Gastrocnemius medialis (tissue), 4 donors: ENCODE results near the gene PFKM. TPM values are rescaled to one million over a fixed set of nuclear protein-coding genes. Genes with fewer than 3 reads are reported as not detected.
A peak's percentile ranks its signal among the peaks of the same experiment; 100 is the strongest.

Source experiments
- ATAC-seq, 2 donors: fragments of 150-250 bp; one replicate each; pipeline ENCODE4 v1.9.1; 2016
- DNase-seq, 2 donors: peaks; one replicate each; pipeline ENCODE4 v3.0.0-alpha.2; 2019
- H3K27ac ChIP-seq, 4 donors: fragments of 200-600 bp; sonication (generic); 1 replicate in 1 of 4; 2 replicates in 3 of 4; pipeline ENCODE4 v1.5.1; 2016 to 2018; ENCODE audit warnings: mild to moderate bottlenecking in 2 of 4, moderate library complexity in 1 of 4
- H3K27me3 ChIP-seq, 3 donors: fragments of 200-600 bp; sonication (generic) in 2 of 3; 1 replicate in 1 of 3; 2 replicates in 2 of 3; pipeline versions ENCODE4 v1.5.1 to v1.6.0; 2016 to 2019; ENCODE audit warnings: mild to moderate bottlenecking in 1 of 3, moderate library complexity in 1 of 3
- H3K36me3 ChIP-seq, 2 donors: fragments of 200-600 bp; sonication (generic) in 1 of 2; one replicate each; pipeline ENCODE4 v1.5.1; 2017 to 2018
- H3K4me1 ChIP-seq, 2 donors: fragments of 200-600 bp; sonication (generic) in 1 of 2; one replicate each; pipeline ENCODE4 v1.5.1; 2016 to 2017; ENCODE audit warnings: mild to moderate bottlenecking in 2 of 2
- H3K4me3 ChIP-seq, 4 donors: fragments of 200-600 bp; sonication (generic) in 3 of 4; 1 replicate in 1 of 4; 2 replicates in 3 of 4; pipeline ENCODE4 v1.5.1; 2016 to 2019; ENCODE audit warnings: mild to moderate bottlenecking in 2 of 4
- H3K9me3 ChIP-seq, 3 donors: fragments of 200-600 bp; sonication (generic) in 2 of 3; 1 replicate in 1 of 3; 2 replicates in 2 of 3; pipeline ENCODE4 v1.5.1; 2016 to 2019
- CTCF ChIP-seq, 5 experiments: fragments of 450-650 bp in 3 of 5; fragments of 200-600 bp in 2 of 5; sonication (generic) in 2 of 5; IDR thresholded peaks in 4 of 5; conservative IDR thresholded peaks in 1 of 5; 1 replicate in 4 of 5; 2 replicates in 1 of 5; pipeline ENCODE4 v1.5.1; 2016 to 2019; ENCODE audit warnings: antibody characterized with exemption in 5 of 5, mild to moderate bottlenecking in 3 of 5, moderate library complexity in 3 of 5
- POLR2A ChIP-seq, 2 donors: fragments of 450-650 bp; IDR thresholded peaks; one replicate each; pipeline ENCODE4 v1.6.1; 2017; ENCODE audit warnings: antibody characterized with exemption in 2 of 2, mild to moderate bottlenecking in 2 of 2, moderate library complexity in 2 of 2
- in situ Hi-C, 4 donors: fragments of 200-750 bp; cut with MboI; loops; one replicate each; pipeline versions ENCODE4 v1.15.0 to v1.8.0; 2017; ENCODE audit warnings: low sequenced_read_pairs in 4 of 4
- intact Hi-C: fragments of 100-400 bp; cut with DNase I; formaldehyde crosslinking; loops from one replicate; pipeline ENCODE4 v1.15.1; 2023; ENCODE audit warnings: low total_unique reads
- total RNA-seq, 4 donors: library from RNA; depleted of rRNA; stranded (reverse); fragments of >200 nt; gene quantifications; one replicate each; pipeline versions ENCODE4 v1.1.0 to v1.2.3, GENCODE V29; 2016

The PFKM gene
- total RNA-seq, 4 donors from 2014 or later, result 341 to 1,022 (median 763) TPM

DNA sequence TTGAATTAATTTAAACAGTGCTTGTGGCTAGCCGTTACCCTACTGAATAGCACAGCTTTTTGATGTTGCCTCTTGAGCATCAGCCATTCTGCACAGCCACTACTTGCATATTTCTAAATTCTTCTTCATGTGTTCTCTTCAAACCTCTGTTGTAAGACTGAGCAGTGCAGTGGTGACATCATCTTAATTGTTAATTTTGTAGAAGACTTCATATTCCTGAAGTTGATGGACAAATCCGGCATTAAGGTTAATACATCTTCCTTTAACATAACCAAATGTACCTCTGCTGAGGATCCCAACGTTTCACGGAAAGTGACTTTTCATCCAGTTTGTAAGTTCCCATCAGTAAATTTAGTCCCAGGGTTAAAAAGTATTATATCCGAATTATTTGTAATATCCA lies 38.9 kb upstream of the PFKM start:
- H3K4me3 ChIP-seq, result no peak overlapping the region
- H3K9me3 ChIP-seq, result no peaks in the 10 kb centered on the region
- H3K36me3 ChIP-seq, result peaks cover 4 to 32% of the 10 kb centered on the region in 2 donors
- ATAC-seq (no peak), DNase-seq (no peak)
- in situ Hi-C loops, result loop anchor here in 3 of 4 donors (5.0 to 10.0 kb wide), 3 partner anchors 85 to 95 kb away; no protein-coding TSS in a partner anchor
- TF ChIP-seq CTCF (IDR thresholded peaks at IDR 0.05 in 4 of 5, conservative IDR thresholded peaks at IDR 0.05 in 1 of 5), result no peak
- TF ChIP-seq POLR2A (IDR thresholded peaks at IDR 0.05), result no peak
- H3K27ac ChIP-seq, result no peak overlapping the region
- H3K27me3 ChIP-seq, result no peaks in the 10 kb centered on the region
- peaks cover 4 to 5% of the 10 kb centered on the region in 2 donors for H3K4me1 ChIP-seq
- intact Hi-C loops, result loop anchor here (5.0 kb wide), 1 partner anchor 107 kb away; no protein-coding TSS in a partner anchor

DNA sequence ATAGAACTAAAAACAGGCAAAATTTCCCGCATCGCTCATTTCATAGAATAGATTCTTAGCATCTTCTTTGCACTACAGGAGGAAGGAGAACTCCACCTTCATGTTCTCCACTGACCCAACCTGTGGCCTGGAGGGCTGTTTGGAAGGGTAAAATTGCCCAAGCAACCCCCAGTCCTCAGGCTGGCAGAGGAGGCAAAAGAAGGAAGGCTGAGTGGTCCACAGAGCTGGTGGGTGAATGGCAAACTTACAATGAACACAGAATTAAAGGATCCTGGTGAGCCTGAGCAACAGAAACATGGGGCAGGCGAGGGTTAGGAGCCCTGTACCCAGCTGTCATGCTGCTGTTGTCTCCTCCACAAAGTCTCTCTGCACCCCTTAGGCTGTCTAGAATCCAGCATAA lies 38.3 kb upstream of the PFKM start:
- intact Hi-C loops, result loop anchor here (5.0 kb wide), 1 partner anchor 106 kb away; no protein-coding TSS in a partner anchor
- DNase-seq, result no peak
- in situ Hi-C loops, result loop anchor here in 3 of 4 donors (5.0 to 10.0 kb wide), 3 partner anchors 84 to 94 kb away; no protein-coding TSS in a partner anchor
- Histone ChIP-seq H3K27me3 (no peaks in the 10 kb centered on the region), H3K4me3 (no peak overlapping the region), H3K9me3 (no peaks in the 10 kb centered on the region), H3K36me3 (peaks cover 4 to 36% of the 10 kb centered on the region in 2 donors), H3K4me1 (no peaks in the 10 kb centered on the region), H3K27ac (no peak overlapping the region)
- ATAC-seq, result no peak
- TF ChIP-seq POLR2A (IDR thresholded peaks at IDR 0.05) (no peak), CTCF (IDR thresholded peaks at IDR 0.05 in 4 of 5, conservative IDR thresholded peaks at IDR 0.05 in 1 of 5) (no peak)

- Histone ChIP-seq H3K27ac (no peak overlapping the region), H3K27me3 (no peaks in the 10 kb centered on the region), H3K9me3 (no peaks in the 10 kb centered on the region), H3K4me3 (no peak overlapping the region), H3K4me1 (no peaks in the 10 kb centered on the region), H3K36me3 (peaks cover 0 to 59% of the 10 kb centered on the region in 2 donors)
- TF ChIP-seq CTCF (IDR thresholded peaks at IDR 0.05 in 4 of 5, conservative IDR thresholded peaks at IDR 0.05 in 1 of 5) (peak; percentile 29 to 65 (median 42)), POLR2A (IDR thresholded peaks at IDR 0.05) (no peak)
- in situ Hi-C loops, result loop anchor here in 3 of 4 donors (5.0 to 10.0 kb wide), 3 partner anchors 81 to 91 kb away; no protein-coding TSS in a partner anchor
- intact Hi-C loops, result loop anchor here (1.0 to 5.0 kb wide), 2 partner anchors 81 to 103 kb away; no protein-coding TSS in a partner anchor
- peak; percentile 39 to 56 for ATAC-seq
- no peak for DNase-seq
Measured at GRCh38 chr12:48084066-48084465, 35.1 kb upstream of the PFKM start.

GRCh38 chr12:48084841-48085460 lies 34.2 kb upstream of the PFKM start:
- in situ Hi-C loops, result loop anchor here in 3 of 4 donors (5.0 to 10.0 kb wide), 3 partner anchors 80 to 90 kb away; no protein-coding TSS in a partner anchor
- intact Hi-C loops, result loop anchor here (1.0 to 5.0 kb wide), 2 partner anchors 80 to 102 kb away; no protein-coding TSS in a partner anchor
- TF ChIP-seq POLR2A (IDR thresholded peaks at IDR 0.05) (no peak), CTCF (IDR thresholded peaks at IDR 0.05 in 4 of 5, conservative IDR thresholded peaks at IDR 0.05 in 1 of 5) (no peak)

More at GRCh38 chr12:48084841-48085460, 34.2 kb upstream of the PFKM start:
- H3K9me3 ChIP-seq, result no peaks in the 10 kb centered on the region
- H3K4me3 ChIP-seq, result no peak overlapping the region
- peaks cover 0 to 59% of the 10 kb centered on the region in 2 donors for H3K36me3 ChIP-seq
- no peak for ATAC-seq
- no peak for DNase-seq
- no peak overlapping the region for H3K27ac ChIP-seq
- H3K27me3 ChIP-seq, result no peaks in the 10 kb centered on the region
- no peaks in the 10 kb centered on the region for H3K4me1 ChIP-seq
